ENCODE measurements around the gene BCDIN3D. TPM values are rescaled to one million over a fixed set of nuclear protein-coding genes. Genes with fewer than 3 reads are reported as not detected.
"Not testable (repeated sequence)": the region's sequence is repeated elsewhere in the genome, so short reads cannot be mapped to it uniquely, and the experiment has no call there.

BCDIN3D gene
- total and polyA plus RNA-seq, 5 experiments from 2014 or later, result 5.9 to 15.9 (median 7.1) TPM

DNA sequence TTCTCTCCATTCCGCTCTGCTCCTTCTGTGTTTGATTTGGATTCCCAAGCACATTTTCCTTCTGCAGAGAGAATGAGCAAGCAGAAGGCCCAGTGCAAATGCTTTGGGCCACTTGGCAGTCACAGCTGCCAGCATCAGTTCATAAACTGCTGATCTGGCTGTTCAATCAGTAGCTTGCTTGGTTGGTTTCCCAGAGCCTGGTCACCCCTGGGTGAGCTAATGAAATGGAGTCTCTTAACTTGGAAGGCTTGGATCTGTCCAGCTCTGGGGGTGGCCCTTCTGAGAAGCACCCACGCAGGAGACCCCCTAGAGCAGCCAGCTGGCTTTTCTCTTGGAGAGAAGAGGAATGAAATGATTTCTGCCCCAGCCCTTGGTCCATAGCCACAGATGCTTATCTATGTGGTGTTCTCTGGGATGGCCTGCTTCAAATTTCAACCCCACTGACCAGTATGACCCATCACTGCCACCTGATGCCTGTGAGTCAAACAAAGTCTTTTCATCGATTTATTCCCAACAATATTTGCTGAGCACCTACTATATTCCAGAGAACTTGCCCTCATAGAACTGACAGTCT lies 30.5 kb upstream of the BCDIN3D start:
- no peak for ATAC-seq

DNA sequence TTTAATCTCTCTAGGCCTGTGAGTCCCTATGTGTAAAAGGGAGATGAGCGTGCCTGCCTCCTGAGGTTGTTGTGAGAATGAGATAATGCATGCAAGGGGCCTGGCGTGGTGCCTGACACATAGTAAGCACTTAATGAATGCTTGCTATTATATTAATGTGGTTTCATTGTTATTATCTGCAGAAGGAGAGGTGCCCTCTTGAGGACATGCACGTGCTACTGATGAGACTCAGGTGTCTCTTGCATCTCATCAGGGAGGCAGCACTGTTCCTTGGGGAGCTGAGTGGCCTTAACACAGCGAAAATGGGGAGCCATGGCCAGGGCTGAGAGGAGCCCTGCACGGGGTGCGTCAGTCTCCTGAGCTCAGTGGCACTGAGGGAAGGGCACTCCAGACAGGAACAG lies 29.9 kb upstream of the BCDIN3D start:
- Mint-ChIP-seq H3K27me3 (no peaks in the 10 kb centered on the region), H3K9me3 (peaks cover 0 to 4% (median 0%) of the 10 kb centered on the region in 9 donors), H3K27ac (peak overlapping the region in 1 of 10 donors; percentile 37), H3K4me3 (no peak overlapping the region), H3K36me3 (no peaks in the 10 kb centered on the region), H3K4me1 (peaks cover 0 to 3% (median 1%) of the 10 kb centered on the region in 4 donors)
- ATAC-seq, result no peak
- no peak for DNase-seq
- POLR2A ChIA-PET, result no interaction called here

More for the DNA sequence above, 30.5 kb upstream of the BCDIN3D start:
- no peak for DNase-seq
- Mint-ChIP-seq H3K36me3 (no peaks in the 10 kb centered on the region), H3K27ac (no peak overlapping the region), H3K4me3 (no peak overlapping the region), H3K27me3 (no peaks in the 10 kb centered on the region), H3K4me1 (peaks cover 0 to 6% (median 0%) of the 10 kb centered on the region in 4 donors), H3K9me3 (peaks cover 0 to 11% (median 0%) of the 10 kb centered on the region in 9 donors)
- POLR2A ChIA-PET, result no interaction called here

DNA sequence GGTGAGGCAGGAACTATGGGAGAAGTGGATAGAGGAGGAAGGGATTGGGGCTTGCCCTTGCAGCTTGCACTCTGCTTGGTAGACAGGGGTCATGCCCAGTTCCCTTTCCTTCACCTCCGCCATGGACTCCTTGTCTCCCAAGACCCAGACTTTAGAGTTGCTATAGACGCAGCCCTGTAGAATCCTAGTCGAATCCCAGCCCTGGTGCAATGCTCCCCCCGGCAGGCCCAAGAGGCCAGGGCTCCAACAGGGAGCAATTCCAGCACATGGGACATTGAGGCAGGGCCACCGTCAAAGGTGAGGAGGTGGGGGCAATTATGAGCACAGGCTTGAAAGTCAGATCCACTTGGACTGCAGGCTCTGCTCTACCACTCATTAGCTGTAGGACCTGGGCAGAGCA lies 29.5 kb upstream of the BCDIN3D start:
- ATAC-seq, result no peak

DNA sequence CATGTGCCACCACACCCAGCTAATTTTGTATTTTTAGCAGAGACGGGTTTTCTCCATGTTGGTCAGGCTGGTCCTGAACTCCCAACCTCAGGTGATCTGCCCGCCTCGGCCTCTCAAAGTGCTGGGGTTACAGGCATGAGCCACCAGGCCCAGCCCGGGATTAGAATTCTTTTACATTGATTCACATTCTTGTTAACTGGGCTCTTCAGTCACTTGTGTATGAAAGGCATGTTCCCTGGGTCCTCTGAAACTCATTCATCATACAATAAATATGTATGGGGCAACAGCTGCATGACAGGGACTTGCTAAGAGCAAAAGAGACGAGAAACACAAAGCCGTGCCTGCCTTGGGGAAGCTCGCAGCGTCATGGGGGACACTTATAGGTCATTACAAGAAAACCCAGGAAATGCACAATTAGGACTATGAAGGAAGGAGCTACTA lies 28.9 kb upstream of the BCDIN3D start:
- H3K4me1 Mint-ChIP-seq, DNase-seq, POLR2A ChIA-PET, ATAC-seq, H3K27me3 Mint-ChIP-seq, H3K4me3 Mint-ChIP-seq, H3K36me3 Mint-ChIP-seq, H3K9me3 Mint-ChIP-seq, H3K27ac Mint-ChIP-seq: not testable (repeated sequence)

More for the DNA sequence above, 29.5 kb upstream of the BCDIN3D start:
- Mint-ChIP-seq H3K27ac (no peak overlapping the region), H3K4me3 (no peak overlapping the region), H3K9me3 (no peaks in the 10 kb centered on the region), H3K27me3 (no peaks in the 10 kb centered on the region), H3K4me1 (peaks cover 0 to 5% (median 1%) of the 10 kb centered on the region in 4 donors), H3K36me3 (no peaks in the 10 kb centered on the region)
- DNase-seq, result no peak
- POLR2A ChIA-PET, result no interaction called here

DNA sequence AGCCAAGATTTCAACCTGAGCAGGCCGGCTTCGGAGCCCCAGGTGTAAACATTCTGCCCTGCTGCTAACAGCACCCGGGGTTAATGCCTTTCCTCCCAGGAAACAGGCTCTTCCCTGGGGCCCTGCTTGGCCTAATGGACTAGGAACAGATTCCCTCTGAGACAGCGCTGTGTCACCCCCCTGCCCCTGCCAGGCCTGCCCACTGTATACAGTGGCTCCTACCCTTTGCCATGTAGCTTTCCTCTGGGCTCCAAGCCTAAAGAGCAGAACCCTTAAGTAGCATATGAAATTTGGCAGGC lies 28.3 kb upstream of the BCDIN3D start:
- peaks cover 0 to 5% (median 1%) of the 10 kb centered on the region in 4 donors for H3K4me1 Mint-ChIP-seq
- H3K4me3 Mint-ChIP-seq, result no peak overlapping the region
- H3K9me3 Mint-ChIP-seq, result no peaks in the 10 kb centered on the region
- H3K27me3 Mint-ChIP-seq, result no peaks in the 10 kb centered on the region
- ATAC-seq (no peak), DNase-seq (no peak)
- no peaks in the 10 kb centered on the region for H3K36me3 Mint-ChIP-seq
- POLR2A ChIA-PET, result no interaction called here
- H3K27ac Mint-ChIP-seq, result no peak overlapping the region

DNA sequence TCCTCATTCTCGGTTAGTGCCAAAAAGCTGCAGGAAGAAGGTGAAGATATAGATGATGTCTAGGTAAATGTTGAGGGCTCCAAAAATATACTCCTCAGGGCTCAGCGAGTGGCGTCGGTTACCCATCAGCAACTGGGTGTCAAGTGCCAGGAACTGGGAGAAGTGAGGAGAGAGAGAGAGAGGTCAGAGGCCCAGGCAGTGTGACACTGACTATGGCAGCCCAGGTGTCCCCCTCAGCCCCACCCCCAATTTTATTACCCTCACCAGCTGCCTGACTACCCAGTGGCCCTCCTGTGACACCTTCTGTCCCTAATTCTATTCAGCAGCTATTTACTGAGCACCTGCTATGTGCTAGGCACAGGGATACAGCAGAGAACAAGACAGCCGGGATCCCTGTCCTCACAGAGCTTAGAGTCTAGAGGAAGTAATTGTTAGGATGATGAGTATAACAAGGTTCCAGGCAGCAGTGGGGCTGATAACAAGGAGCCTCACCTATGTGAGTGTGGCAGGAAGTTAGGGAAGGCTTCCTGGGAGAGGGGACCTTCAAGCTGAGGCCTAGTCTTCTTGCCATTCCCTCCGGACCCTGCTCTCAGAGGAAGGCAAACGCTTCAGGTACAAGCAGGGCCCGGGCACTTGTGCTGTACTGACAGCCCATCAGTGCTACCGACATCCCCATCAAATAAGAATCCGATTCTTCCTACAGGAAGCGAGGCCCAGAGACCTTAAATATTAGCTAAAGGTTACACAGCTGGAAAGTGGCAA lies 27.8 kb upstream of the BCDIN3D start:
- no peak for ATAC-seq
- Mint-ChIP-seq H3K36me3 (no peaks in the 10 kb centered on the region), H3K4me3 (no peak overlapping the region), H3K9me3 (no peaks in the 10 kb centered on the region), H3K27ac (peak overlapping the region in 3 of 10 donors; percentile 35 to 69 (median 57)), H3K4me1 (peaks cover 0 to 5% (median 1%) of the 10 kb centered on the region in 4 donors), H3K27me3 (no peaks in the 10 kb centered on the region)
- DNase-seq, result no peak
- POLR2A ChIA-PET, result interaction anchor here (0.6 kb wide), 1 partner anchor 1621 kb away, joined by 3 read pairs; no protein-coding TSS in a partner anchor

DNA sequence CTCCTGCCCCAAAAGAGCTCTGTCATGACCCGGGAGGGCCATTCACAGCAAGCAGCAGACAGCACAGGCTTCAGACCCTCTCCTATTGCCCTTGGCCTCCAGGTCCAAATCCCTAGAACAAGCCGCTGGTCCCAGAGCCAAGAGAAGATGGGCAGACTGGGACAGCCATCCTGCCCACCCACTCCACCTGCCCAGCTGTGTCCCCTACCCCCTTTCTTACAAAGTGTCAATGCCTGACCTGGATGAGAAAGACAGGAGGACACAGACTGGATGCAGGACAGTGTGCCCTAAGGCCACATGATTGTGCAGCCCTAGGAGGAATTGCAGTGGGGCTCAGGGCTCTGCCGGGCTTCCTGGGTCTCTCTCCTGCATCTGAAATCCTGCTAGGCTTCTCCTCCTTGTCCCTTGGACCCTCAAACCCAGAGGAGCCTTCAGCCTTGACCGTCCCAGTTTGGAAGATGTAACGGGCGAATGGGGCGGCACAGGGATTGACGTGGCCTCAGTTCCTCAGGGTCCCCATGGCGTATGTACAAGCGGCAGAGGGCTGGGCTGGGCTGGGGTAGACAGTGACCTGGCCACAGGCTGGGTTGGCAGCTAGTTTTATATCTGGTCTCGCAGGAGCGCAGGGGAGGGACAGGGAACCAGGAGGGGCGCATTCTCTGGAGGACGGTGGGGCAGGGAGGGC lies 27.1 kb upstream of the BCDIN3D start:
- Mint-ChIP-seq H3K36me3 (no peaks in the 10 kb centered on the region), H3K9me3 (no peaks in the 10 kb centered on the region), H3K4me1 (peaks cover 0 to 5% (median 1%) of the 10 kb centered on the region in 4 donors), H3K27me3 (peaks cover 0 to under 1% (median 0%) of the 10 kb centered on the region in 5 donors), H3K27ac (peak overlapping the region in 2 of 10 donors; percentile 57 to 69), H3K4me3 (no peak overlapping the region)
- ATAC-seq (no peak), DNase-seq (no peak)
- POLR2A ChIA-PET, result interaction anchor here (0.6 kb wide), 1 partner anchor 1621 kb away, joined by 3 read pairs; no protein-coding TSS in a partner anchor

DNA sequence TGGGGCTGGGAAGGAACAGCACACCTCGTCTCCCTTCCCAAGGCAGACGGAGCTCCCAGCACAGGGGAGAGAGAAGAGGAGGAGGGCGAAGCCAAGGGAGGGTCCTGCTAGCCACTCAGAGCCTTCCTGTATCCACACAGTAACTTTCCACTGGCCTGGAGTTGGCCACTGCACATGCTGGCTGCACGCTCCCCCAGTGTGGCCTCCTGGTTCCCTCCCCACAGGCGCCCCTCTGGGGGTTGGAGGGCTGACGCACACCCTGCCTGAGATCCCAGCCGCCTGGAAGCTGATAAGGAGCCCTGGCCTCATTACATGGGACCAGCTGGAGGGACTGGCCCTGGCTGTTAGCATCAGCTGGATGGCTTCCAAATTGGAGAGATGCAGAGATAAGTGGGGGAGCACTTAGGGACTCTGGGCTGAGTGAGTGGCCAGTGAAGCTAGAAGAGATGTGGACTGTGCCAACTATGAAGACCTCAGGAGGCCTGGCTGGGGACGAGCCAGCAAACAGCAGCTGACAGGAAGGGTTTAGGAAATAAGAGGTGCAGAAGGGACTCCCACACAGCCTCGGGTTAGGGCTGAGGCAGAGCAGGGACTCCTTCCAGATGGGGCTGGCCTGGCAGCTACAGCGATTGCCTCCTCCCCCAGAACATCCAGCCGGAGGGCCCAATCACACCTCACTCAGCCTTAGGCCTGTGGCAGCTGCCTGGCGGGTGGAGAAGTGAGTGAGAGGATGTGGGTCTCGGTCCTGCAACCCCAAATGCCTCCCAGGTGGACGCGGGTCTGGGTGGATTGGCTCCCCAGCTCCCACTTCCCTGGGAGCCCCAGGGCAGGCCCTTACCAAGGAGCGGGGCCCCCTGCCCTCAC lies 26.3 kb upstream of the BCDIN3D start:
- Mint-ChIP-seq H3K4me3 (no peak overlapping the region), H3K36me3 (no peaks in the 10 kb centered on the region), H3K4me1 (peaks cover 0 to 5% (median 1%) of the 10 kb centered on the region in 4 donors), H3K9me3 (no peaks in the 10 kb centered on the region), H3K27me3 (peaks cover 0 to 5% (median 0%) of the 10 kb centered on the region in 5 donors), H3K27ac (peak overlapping the region in 1 of 10 donors; percentile 19)
- POLR2A ChIA-PET, result no interaction called here
- ATAC-seq, result no peak
- no peak for DNase-seq

DNA sequence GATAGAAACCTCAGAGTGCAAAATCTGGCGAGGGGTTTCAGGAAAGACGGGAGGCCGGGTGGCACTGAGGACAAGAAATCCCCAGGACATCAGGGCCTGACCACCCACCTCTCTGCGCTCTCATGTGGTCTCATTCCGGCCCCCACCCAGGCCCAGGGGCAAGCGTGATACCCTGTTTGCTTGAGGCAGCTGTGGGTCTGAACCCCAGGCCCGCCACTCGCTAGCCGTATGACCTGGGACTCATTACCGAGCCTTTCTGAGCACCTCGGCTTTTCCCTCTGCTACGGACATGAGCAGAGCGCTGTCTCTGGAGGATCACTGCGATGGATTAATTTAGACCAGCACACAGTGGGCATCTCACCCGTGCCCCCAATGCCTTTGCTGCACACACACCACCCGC lies 25.5 kb upstream of the BCDIN3D start:
- no peaks in the 10 kb centered on the region for H3K36me3 Mint-ChIP-seq
- POLR2A ChIA-PET, result no interaction called here
- no peak overlapping the region for H3K4me3 Mint-ChIP-seq
- peaks cover 0 to 5% (median 1%) of the 10 kb centered on the region in 4 donors for H3K4me1 Mint-ChIP-seq
- no peaks in the 10 kb centered on the region for H3K9me3 Mint-ChIP-seq
- no peak for ATAC-seq
- H3K27me3 Mint-ChIP-seq, result peaks cover 0 to 6% (median 0%) of the 10 kb centered on the region in 5 donors
- DNase-seq, result no peak
- H3K27ac Mint-ChIP-seq, result no peak overlapping the region

DNA sequence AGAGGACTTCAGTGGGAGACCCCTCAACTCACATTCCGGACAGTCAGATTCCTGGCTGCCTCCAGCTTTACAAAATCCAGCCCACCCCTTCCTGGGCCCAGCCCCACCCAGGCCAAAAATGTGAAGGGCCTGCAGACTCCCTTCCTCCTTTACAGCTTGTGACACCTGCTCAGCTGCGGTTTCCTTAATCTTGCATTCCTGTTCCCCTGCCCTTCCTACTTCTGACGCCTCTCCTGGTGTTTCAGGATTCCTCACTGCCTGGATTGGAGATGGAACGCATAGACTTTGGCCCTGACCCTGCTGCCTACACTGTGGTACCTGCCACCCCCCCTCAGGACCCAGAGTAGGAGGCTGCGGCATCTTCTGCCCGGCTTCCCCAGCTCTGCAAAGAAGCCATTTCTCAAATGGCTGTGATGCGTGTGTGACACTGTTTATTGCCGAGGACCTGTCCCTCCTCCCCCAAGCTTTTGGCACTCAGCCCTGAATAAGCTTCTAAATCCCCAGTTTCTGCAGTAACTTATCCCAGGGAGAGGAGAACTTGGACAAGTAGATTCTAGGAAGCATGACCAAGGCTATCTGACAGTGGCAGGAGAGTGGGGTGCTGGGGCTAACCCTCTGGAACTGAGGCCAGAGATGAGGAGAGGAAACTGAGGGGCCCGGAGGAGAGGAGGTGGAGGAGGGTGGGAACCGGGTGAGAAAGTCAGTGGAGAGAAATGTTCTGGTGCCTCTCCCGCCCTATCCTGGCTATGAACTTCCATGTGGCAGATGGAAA lies 24.9 kb upstream of the BCDIN3D start:
- Mint-ChIP-seq H3K9me3 (no peaks in the 10 kb centered on the region), H3K27ac (peak overlapping the region in 3 of 10 donors; percentile 24 to 74 (median 27)), H3K4me3 (no peak overlapping the region), H3K36me3 (no peaks in the 10 kb centered on the region), H3K4me1 (peaks cover 0 to 5% (median 1%) of the 10 kb centered on the region in 4 donors), H3K27me3 (peaks cover 0 to 6% (median 0%) of the 10 kb centered on the region in 5 donors)
- DNase-seq (no peak), ATAC-seq (no peak)
- POLR2A ChIA-PET, result interaction anchor here (0.5 to 1.2 kb wide), 2 partner anchors 126 to 337 kb away, joined by 3 to 4 read pairs; partner anchors contain the start of gene TMBIM6

DNA sequence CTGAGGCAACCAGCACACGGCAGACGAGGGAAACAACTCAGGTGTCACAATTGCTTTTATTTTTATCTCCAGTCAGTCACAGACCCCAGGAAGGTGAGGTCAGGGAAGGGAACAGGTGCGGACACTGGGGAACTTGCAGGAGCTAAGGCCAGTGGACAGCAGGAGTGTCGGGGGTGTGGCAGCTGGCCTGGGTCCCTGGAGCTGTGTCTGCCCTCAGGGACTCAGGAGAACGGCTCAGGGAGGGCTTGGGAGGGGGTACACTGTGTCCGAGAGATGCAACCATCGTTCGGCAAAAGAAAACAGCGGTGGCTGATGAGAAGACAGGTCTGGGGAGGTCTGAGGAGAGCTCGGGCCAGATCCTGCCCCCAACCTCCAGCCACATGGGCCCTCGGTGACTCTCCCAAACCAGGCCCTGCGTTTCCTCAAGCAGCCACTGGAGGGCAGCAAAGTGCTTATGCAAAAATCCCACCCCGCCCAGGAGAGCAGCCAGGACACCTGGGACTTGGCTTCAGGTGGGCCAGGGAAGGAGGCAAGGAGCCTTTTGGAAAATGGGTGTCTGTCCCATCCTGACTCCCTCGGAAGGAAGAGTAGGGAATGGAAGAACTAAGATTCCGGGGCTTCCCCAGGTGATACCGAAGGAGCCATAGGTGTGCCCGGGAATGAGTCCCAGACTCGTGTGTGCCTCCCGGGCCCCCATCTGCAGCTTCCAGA lies 24.1 kb upstream of the BCDIN3D start:
- DNase-seq (peak; percentile 53 to 82 (median 69)), ATAC-seq (peak; percentile 77 to 89)
- H3K36me3 Mint-ChIP-seq, result no peaks in the 10 kb centered on the region
- H3K27me3 Mint-ChIP-seq, result peaks cover 0 to 6% (median 0%) of the 10 kb centered on the region in 5 donors
- peaks cover 0 to 5% (median 1%) of the 10 kb centered on the region in 4 donors for H3K4me1 Mint-ChIP-seq
- POLR2A ChIA-PET, result interaction anchor here (0.5 to 1.2 kb wide), 2 partner anchors 125 to 336 kb away, joined by 3 to 4 read pairs; partner anchors contain the start of gene TMBIM6
- H3K27ac Mint-ChIP-seq, result peak overlapping the region in 1 of 10 donors; percentile 77
- H3K9me3 Mint-ChIP-seq, result no peaks in the 10 kb centered on the region
- H3K4me3 Mint-ChIP-seq, result no peak overlapping the region
